Fibroblast of peridontal ligament (primary cell): ENCODE results near the gene CCDC136.

ENCODE experiments used
- DNase-seq: peaks from one replicate; pipeline ENCODE4 v3.0.0-alpha.2; 2010; ENCODE audit errors: extremely low read depth

CCDC136 gene

GRCh38 chr7:128862571-128863432, 71.0 kb downstream of the CCDC136 start, which contains the start of gene ATP6V1F:
ATP6V1F (plus strand) TSS chr7:128862856; CDS start chr7:128862905, 49 bp downstream.
- peak; percentile 96 for DNase-seq

- DNase-seq = peak; percentile 77
These were observed 71.7 kb downstream of the CCDC136 start for GRCh38 chr7:128863433-128863989.

GRCh38 chr7:128865303-128865702, 73.5 kb downstream of the CCDC136 start:
- DNase-seq = no peak

GRCh38 chr7:128865996-128866877, 74.5 kb downstream of the CCDC136 start:
- DNase-seq = no peak

GRCh38 chr7:128867241-128867640, 75.5 kb downstream of the CCDC136 start:
- no peak for DNase-seq

GRCh38 chr7:128867842-128868623, 76.3 kb downstream of the CCDC136 start:
- DNase-seq = no peak

GRCh38 chr7:128868624-128869137, 76.9 kb downstream of the CCDC136 start:
- DNase-seq = no peak

- no peak for DNase-seq
These were observed 77.6 kb downstream of the CCDC136 start for GRCh38 chr7:128869138-128869943.

GRCh38 chr7:128869944-128870285, 78.1 kb downstream of the CCDC136 start:
- no peak for DNase-seq

GRCh38 chr7:128871050-128871449, 79.3 kb downstream of the CCDC136 start:
- no peak for DNase-seq
